ENCODE data around the gene GFRA1. TPM values are rescaled to one million over a fixed set of nuclear protein-coding genes. Genes with fewer than 3 reads are reported as not detected.

Gene GFRA1
- polyA plus RNA-seq, 1 of the 3 experiments (the other 2 are of a cell fraction): 1.6 TPM

- Histone ChIP-seq H3K4me3 (ENCODE audit: low read depth in 2 of 2, low read length in 1 of 2) (no peak overlapping the region), H3K27ac (ENCODE audit: low read depth in 2 of 2, low read length in 1 of 2) (no peak overlapping the region), H3K27me3 (ENCODE audit: insufficient read depth) (no peaks in the 10 kb centered on the region), H3K9me2 (no peaks in the 10 kb centered on the region), H3K79me2 (ENCODE audit: insufficient read depth) (no peaks in the 10 kb centered on the region), H3F3A (replicated peaks; ENCODE audit: insufficient read depth) (no peaks in the 10 kb centered on the region), H3K9ac (no peak overlapping the region), H3K4me2 (no peak overlapping the region), H4K20me1 (ENCODE audit: insufficient read depth) (no peaks in the 10 kb centered on the region), H3K9me3 (no peaks in the 10 kb centered on the region), H3K36me3 (replicated peaks in 1 of 2; ENCODE audit: control insufficient read depth in 1 of 2, insufficient read depth in 2 of 2, low read length in 1 of 2) (no peaks in the 10 kb centered on the region), H3K4me1 (ENCODE audit: control insufficient read depth in 1 of 2, insufficient read depth in 2 of 2, low read depth in 1 of 2, low read length in 1 of 2) (no peaks in the 10 kb centered on the region), H2AFZ (ENCODE audit: low read depth) (no peak overlapping the region)
- no peak for DNase-seq
- CTCF ChIA-PET: no interaction called here
- 45% methylated on average over 4 of the region's 4 CpGs for WGBS (ENCODE audit: low lambda C conversion rate)
- POLR2A ChIA-PET: no interaction called here
- TF ChIP-seq NRF1 (IDR thresholded peaks at IDR 0.05; ENCODE audit: low read depth, low read length) (no peak), FOXJ3 (CRISPR knock-in tag; IDR thresholded peaks at IDR 0.05) (no peak), SIN3A (IDR thresholded peaks at IDR 0.05; ENCODE audit: borderline replicate concordance, low read depth, low read length) (no peak), EP300 (IDR thresholded peaks at IDR 0.05; ENCODE audit: borderline replicate concordance in 1 of 2, low read depth in 1 of 2, low read length in 1 of 2) (no peak), YY1 (IDR thresholded peaks at IDR 0.05; ENCODE audit: low read depth) (no peak), GATA2 (CRISPR knock-in tag; IDR thresholded peaks at IDR 0.05) (no peak), RAD21 (IDR thresholded peaks at IDR 0.05; ENCODE audit: low read length) (no peak), ELF1 (IDR thresholded peaks at IDR 0.05) (no peak), RXRA (IDR thresholded peaks at IDR 0.05; ENCODE audit: borderline replicate concordance, low read depth) (no peak), CHD2 (IDR thresholded peaks at IDR 0.05; ENCODE audit: low read length, partially characterized antibody) (no peak), MEF2A (IDR thresholded peaks at IDR 0.05; ENCODE audit: borderline replicate concordance, low read depth) (no peak), USF1 (IDR thresholded peaks at IDR 0.05; ENCODE audit: borderline replicate concordance, low read depth) (no peak), ZBTB33 (IDR thresholded peaks at IDR 0.05; ENCODE audit: borderline replicate concordance, low read depth) (no peak), SMC3 (IDR thresholded peaks at IDR 0.05; ENCODE audit: low read depth, low read length) (no peak), TCF12 (IDR thresholded peaks at IDR 0.05) (no peak), EZH2phosphoT487 (IDR thresholded peaks at IDR 0.05; ENCODE audit: borderline replicate concordance, low read depth) (no peak), CTCF (IDR thresholded peaks at IDR 0.05) (no peak), NFIC (IDR thresholded peaks at IDR 0.05; ENCODE audit: borderline replicate concordance) (no peak)
These were observed 69.3 kb downstream of the GFRA1 start for GRCh38 chr10:116203661-116204060.

Data from SK-N-SH (cell line).